Measurements from ENCODE around the gene AP1G2. TPM values are rescaled to one million over a fixed set of nuclear protein-coding genes. Genes with fewer than 3 reads are reported as not detected.

Gene AP1G2
- total RNA-seq, 1 donor from 2014 or later, result 93.4 TPM

DNA sequence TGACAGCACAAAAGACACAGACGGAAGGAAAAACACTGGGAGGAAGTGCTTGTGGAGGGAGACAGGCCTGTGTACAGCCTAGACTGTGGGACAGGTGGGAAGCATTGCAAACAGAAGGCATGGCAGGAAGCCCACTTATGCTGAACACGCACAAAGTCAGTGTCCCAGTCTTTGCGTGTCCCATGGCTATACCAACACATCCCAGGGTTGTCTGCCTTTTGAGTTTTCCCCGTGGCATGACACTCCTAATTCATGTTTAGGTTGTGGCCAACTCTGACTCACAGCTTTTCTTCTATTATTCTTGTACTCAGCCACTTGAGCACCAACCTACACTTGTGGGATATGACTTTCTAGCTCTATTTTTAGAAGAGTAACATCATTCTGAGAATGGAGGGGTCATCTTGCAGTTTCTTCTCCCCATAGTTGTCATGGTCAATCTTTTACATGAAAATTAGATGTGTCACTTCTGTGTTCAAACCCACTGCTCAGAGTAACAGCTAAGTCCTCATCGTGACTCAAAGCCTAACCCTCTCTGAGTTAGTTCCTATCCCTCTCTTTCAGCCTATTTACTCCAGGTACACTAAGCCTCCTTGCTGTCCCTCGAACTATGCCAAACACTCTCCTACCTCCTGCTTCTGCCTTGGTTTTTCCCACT lies 38.5 kb upstream of the AP1G2 start:
- Histone ChIP-seq H3K27me3 (ENCODE audit: control insufficient read depth, insufficient read depth, low read length) (peaks cover 2% of the 10 kb centered on the region), H3K4me3 (ENCODE audit: low read depth, low read length) (no peak overlapping the region), H3K36me3 (ENCODE audit: control insufficient read depth, insufficient read depth, low read length) (no peaks in the 10 kb centered on the region)
- no peak for DNase-seq (ENCODE audit: low read depth)
- TF ChIP-seq, protein P1, sequence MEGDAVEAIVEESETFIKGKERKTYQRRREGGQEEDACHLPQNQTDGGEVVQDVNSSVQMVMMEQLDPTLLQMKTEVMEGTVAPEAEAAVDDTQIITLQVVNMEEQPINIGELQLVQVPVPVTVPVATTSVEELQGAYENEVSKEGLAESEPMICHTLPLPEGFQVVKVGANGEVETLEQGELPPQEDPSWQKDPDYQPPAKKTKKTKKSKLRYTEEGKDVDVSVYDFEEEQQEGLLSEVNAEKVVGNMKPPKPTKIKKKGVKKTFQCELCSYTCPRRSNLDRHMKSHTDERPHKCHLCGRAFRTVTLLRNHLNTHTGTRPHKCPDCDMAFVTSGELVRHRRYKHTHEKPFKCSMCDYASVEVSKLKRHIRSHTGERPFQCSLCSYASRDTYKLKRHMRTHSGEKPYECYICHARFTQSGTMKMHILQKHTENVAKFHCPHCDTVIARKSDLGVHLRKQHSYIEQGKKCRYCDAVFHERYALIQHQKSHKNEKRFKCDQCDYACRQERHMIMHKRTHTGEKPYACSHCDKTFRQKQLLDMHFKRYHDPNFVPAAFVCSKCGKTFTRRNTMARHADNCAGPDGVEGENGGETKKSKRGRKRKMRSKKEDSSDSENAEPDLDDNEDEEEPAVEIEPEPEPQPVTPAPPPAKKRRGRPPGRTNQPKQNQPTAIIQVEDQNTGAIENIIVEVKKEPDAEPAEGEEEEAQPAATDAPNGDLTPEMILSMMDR (IDR thresholded peaks at IDR 0.05; ENCODE audit: insufficient read depth, low read length, poor library complexity, severe bottlenecking), result no peak

DNA sequence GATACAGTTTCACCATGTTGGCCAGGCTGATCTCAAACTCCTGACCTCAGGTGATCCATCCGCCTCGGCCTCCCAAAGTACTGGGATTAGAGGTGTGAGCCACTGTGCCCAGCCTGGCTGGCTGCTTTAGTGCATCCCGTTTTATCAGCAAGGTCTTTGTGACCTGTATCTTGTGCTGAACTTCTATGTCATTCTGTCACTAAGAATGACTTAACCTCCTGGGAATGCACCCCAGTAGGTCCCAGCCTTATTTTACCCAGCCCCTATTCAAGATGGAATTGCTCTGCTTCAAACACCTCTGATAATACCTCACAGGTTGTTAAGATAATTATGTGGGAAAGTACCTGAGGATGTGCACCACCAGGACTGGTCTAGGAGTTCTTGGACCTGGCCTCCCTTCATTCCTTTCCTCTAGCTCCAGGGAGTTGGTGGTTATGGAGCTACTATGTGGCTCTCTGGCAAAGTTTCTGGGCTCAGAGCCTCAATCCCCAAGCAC lies 37.1 kb upstream of the AP1G2 start:
- TF ChIP-seq, protein P1 (IDR thresholded peaks at IDR 0.05; ENCODE audit: insufficient read depth, low read length, poor library complexity, severe bottlenecking), result no peak
- Histone ChIP-seq H3K27me3 (ENCODE audit: control insufficient read depth, insufficient read depth, low read length) (peaks cover 2% of the 10 kb centered on the region), H3K36me3 (ENCODE audit: control insufficient read depth, insufficient read depth, low read length) (no peaks in the 10 kb centered on the region), H3K4me3 (ENCODE audit: low read depth, low read length) (no peak overlapping the region)
- no peak for DNase-seq (ENCODE audit: low read depth)

DNA sequence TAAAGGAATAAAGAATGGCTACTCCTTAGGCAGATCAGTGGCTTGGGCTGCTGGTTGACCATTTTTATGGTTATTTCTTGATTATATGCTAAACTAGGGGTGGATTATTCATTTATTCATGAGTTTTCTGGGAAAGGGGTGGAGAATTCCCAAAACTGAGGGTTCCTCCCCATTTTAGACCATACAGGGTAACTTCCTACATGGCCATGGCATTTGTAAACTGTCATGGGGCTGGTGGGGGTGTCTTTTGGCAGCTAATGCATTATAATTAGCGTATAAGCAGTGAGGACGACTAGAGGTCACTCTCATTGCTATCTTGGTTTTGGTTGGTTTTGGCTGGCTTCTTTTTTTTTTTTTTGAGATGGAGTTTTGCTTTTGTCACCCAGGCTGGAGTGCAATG lies 36.6 kb upstream of the AP1G2 start:
- no peaks in the 10 kb centered on the region for H3K36me3 ChIP-seq (ENCODE audit: control insufficient read depth, insufficient read depth, low read length)
- TF ChIP-seq, protein P1 (IDR thresholded peaks at IDR 0.05; ENCODE audit: insufficient read depth, low read length, poor library complexity, severe bottlenecking), result no peak
- no peak overlapping the region for H3K4me3 ChIP-seq (ENCODE audit: low read depth, low read length)
- H3K27me3 ChIP-seq (ENCODE audit: control insufficient read depth, insufficient read depth, low read length), result peaks cover 2% of the 10 kb centered on the region
- DNase-seq (ENCODE audit: low read depth), result no peak

DNA sequence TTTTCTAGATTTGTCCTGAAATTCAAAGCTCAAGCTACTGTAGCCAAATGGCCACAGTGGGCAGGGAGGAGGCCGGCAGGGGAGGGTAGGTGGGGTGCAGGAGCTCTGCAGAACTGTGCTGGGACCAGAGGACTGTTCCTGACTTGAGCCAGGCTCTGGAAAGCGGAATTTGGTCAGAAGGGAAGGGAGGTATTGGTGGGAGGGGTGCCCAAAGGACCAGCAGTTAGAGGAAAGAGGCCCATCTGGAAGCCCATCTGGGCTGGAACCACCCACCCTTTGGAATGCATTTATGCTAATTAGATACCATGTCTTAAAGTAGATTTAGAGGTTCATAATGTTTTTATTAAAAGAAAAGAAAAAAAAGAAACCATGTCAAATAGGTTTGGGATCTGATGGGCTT lies 35.5 kb upstream of the AP1G2 start:
- Histone ChIP-seq H3K27me3 (ENCODE audit: control insufficient read depth, insufficient read depth, low read length) (peaks cover 2% of the 10 kb centered on the region), H3K36me3 (ENCODE audit: control insufficient read depth, insufficient read depth, low read length) (no peaks in the 10 kb centered on the region), H3K4me3 (ENCODE audit: low read depth, low read length) (no peak overlapping the region)
- TF ChIP-seq, protein P1 (IDR thresholded peaks at IDR 0.05; ENCODE audit: insufficient read depth, low read length, poor library complexity, severe bottlenecking), result no peak
- DNase-seq (ENCODE audit: low read depth), result no peak

DNA sequence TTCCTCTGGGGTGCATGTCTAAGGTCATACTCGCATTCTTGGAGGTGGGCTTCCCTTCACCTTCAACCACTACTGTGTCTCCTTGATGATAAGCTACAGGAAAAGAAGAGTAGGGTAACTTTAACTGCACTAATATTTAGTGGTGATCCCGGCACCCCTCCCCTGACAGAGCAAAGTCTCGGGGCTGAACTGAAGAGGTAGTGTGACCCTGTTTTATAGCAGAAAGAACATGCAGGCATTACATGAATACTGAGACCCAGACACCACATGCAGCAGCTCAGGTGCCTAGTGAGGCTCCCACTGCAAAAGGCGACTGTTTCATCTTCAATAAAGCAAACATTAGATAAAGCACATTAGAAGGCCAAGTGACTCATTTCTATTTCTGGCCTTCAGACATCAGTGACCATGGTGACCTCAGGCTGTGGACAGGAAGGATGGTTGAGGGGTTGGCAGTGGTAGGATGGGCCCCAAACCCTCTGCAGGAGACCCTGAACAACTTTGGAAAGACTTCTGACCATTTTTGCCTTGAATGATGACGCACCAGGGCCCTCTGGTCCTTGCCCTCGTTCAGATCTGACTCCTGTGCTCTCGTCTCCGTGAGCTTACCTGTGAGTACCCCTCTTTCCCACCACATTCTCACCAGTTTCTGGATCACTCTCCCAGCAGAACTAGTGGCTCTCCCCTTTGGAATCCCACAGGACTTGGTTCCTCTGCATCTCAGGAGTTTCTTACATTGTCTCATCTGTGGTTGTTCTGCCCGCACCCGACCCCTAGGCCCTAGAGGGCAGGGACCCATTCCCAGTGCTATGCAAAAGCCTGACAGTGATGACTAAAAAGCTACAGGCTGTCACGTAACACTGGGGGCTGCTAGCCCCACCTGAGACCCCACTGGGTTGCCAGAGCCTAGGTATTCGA lies 34.8 kb upstream of the AP1G2 start:
- H3K27me3 ChIP-seq (ENCODE audit: control insufficient read depth, insufficient read depth, low read length), result peaks cover 2% of the 10 kb centered on the region
- TF ChIP-seq, protein P1 (IDR thresholded peaks at IDR 0.05; ENCODE audit: insufficient read depth, low read length, poor library complexity, severe bottlenecking), result no peak
- H3K36me3 ChIP-seq (ENCODE audit: control insufficient read depth, insufficient read depth, low read length), result no peaks in the 10 kb centered on the region
- DNase-seq (ENCODE audit: low read depth), result no peak
- H3K4me3 ChIP-seq (ENCODE audit: low read depth, low read length), result no peak overlapping the region
